ENCODE data around the gene CACNA1B.

DNA sequence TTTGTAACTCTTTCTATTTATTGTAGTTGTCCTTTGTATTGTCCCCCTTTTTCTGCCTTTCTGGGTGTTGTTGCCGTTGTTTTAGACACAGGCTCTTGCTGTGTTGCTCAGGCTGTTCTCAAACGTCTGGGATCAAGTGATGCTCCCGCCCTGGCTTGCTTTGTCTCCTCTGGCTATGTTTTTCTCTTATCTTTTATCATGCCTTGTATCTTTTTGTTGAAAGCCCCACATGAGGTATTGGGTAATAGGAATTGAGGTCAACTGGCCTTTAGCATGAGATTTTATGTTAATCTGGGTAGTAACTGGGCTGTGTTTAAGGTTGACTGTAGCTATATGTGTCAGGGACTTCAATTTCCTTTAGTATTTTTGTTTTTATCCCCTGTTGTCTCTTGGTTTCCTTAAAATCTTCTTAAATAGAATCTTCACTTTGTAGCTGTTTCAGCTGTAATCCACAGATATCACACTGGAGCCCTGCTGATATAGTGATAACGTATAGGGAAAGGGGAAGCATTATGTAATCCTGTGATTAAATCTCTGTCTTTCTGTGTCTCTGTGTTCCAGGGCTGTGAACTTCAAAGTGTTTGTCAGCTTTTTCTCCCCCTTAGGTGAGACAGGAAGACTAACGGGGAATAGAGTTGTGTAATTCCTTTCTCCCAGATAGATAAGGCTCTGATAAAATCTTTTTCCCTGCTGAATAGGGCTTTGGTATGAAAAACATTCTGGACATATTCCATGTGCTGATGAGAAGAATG lies 25.9 kb upstream of the CACNA1B start:
- TF ChIP-seq, protein P1, sequence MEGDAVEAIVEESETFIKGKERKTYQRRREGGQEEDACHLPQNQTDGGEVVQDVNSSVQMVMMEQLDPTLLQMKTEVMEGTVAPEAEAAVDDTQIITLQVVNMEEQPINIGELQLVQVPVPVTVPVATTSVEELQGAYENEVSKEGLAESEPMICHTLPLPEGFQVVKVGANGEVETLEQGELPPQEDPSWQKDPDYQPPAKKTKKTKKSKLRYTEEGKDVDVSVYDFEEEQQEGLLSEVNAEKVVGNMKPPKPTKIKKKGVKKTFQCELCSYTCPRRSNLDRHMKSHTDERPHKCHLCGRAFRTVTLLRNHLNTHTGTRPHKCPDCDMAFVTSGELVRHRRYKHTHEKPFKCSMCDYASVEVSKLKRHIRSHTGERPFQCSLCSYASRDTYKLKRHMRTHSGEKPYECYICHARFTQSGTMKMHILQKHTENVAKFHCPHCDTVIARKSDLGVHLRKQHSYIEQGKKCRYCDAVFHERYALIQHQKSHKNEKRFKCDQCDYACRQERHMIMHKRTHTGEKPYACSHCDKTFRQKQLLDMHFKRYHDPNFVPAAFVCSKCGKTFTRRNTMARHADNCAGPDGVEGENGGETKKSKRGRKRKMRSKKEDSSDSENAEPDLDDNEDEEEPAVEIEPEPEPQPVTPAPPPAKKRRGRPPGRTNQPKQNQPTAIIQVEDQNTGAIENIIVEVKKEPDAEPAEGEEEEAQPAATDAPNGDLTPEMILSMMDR (conservative IDR thresholded peaks at IDR 0.05 in 1 of 2, IDR thresholded peaks at IDR 0.05 in 1 of 2; ENCODE audit: low read depth in 1 of 2, low read length in 2 of 2), result no peak
- TF ChIP-seq EZH2 (IDR thresholded peaks at IDR 0.05; ENCODE audit: low read length, missing control alignments), result no peak

All from fibroblast of lung (primary cell).